ENCODE results near the gene PGA5. TPM values are rescaled to one million over a fixed set of nuclear protein-coding genes. Genes with fewer than 3 reads are reported as not detected.

Gene PGA5
- total and polyA plus RNA-seq, 2 experiments from 2014 or later, result 0.45 to 0.52 TPM

DNA sequence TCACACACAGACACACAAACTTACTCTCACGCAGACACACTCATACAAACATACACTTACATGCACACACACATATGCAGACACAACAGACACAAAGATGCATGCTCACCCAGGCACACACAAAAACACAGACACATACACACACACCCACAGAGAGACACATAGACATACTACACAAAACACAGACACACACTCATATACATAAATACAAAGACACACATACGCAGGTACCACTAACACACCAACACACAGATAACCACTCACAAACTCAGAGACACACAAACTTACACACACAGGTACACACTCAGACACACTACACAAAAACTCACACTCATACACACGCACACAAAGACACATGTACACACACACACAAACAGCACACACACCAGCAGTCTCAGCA is 31.8 kb downstream of the PGA5 start (continued):
- TF ChIP-seq ZNF114 (CRISPR knock-in tag; IDR thresholded peaks at IDR 0.05) (no peak), POLR2AphosphoS5 (IDR thresholded peaks at IDR 0.05; ENCODE audit: low read depth) (no peak), NANOG (IDR thresholded peaks at IDR 0.05; ENCODE audit: borderline replicate concordance) (no peak), EZH2 (IDR thresholded peaks at IDR 0.05; ENCODE audit: low read depth, unreplicated experiment) (no peak), ZNF331 (CRISPR knock-in tag; IDR thresholded peaks at IDR 0.05; ENCODE audit: low read depth) (no peak), JUNB (IDR thresholded peaks at IDR 0.05; ENCODE audit: unreplicated experiment) (no peak)
- TF ChIP-seq, protein P1, sequence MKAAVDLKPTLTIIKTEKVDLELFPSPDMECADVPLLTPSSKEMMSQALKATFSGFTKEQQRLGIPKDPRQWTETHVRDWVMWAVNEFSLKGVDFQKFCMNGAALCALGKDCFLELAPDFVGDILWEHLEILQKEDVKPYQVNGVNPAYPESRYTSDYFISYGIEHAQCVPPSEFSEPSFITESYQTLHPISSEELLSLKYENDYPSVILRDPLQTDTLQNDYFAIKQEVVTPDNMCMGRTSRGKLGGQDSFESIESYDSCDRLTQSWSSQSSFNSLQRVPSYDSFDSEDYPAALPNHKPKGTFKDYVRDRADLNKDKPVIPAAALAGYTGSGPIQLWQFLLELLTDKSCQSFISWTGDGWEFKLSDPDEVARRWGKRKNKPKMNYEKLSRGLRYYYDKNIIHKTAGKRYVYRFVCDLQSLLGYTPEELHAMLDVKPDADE (IDR thresholded peaks at IDR 0.05), result no peak
- TF ChIP-seq, protein P2, sequence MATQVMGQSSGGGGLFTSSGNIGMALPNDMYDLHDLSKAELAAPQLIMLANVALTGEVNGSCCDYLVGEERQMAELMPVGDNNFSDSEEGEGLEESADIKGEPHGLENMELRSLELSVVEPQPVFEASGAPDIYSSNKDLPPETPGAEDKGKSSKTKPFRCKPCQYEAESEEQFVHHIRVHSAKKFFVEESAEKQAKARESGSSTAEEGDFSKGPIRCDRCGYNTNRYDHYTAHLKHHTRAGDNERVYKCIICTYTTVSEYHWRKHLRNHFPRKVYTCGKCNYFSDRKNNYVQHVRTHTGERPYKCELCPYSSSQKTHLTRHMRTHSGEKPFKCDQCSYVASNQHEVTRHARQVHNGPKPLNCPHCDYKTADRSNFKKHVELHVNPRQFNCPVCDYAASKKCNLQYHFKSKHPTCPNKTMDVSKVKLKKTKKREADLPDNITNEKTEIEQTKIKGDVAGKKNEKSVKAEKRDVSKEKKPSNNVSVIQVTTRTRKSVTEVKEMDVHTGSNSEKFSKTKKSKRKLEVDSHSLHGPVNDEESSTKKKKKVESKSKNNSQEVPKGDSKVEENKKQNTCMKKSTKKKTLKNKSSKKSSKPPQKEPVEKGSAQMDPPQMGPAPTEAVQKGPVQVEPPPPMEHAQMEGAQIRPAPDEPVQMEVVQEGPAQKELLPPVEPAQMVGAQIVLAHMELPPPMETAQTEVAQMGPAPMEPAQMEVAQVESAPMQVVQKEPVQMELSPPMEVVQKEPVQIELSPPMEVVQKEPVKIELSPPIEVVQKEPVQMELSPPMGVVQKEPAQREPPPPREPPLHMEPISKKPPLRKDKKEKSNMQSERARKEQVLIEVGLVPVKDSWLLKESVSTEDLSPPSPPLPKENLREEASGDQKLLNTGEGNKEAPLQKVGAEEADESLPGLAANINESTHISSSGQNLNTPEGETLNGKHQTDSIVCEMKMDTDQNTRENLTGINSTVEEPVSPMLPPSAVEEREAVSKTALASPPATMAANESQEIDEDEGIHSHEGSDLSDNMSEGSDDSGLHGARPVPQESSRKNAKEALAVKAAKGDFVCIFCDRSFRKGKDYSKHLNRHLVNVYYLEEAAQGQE (IDR thresholded peaks at IDR 0.05; ENCODE audit: unreplicated experiment), result no peak
- TF ChIP-seq, protein P3, sequence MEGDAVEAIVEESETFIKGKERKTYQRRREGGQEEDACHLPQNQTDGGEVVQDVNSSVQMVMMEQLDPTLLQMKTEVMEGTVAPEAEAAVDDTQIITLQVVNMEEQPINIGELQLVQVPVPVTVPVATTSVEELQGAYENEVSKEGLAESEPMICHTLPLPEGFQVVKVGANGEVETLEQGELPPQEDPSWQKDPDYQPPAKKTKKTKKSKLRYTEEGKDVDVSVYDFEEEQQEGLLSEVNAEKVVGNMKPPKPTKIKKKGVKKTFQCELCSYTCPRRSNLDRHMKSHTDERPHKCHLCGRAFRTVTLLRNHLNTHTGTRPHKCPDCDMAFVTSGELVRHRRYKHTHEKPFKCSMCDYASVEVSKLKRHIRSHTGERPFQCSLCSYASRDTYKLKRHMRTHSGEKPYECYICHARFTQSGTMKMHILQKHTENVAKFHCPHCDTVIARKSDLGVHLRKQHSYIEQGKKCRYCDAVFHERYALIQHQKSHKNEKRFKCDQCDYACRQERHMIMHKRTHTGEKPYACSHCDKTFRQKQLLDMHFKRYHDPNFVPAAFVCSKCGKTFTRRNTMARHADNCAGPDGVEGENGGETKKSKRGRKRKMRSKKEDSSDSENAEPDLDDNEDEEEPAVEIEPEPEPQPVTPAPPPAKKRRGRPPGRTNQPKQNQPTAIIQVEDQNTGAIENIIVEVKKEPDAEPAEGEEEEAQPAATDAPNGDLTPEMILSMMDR (conservative IDR thresholded peaks at IDR 0.05; ENCODE audit: low read depth in 2 of 2), result no peak

- no peak overlapping the region for H3K4me3 ChIP-seq
- Mint-ChIP-seq H3K9me3 (no peaks in the 10 kb centered on the region), H3K27me3 (ENCODE audit: insufficient read depth, low read depth, poor library complexity) (peaks cover 3% of the 10 kb centered on the region), H3K4me1 (peaks cover 7% of the 10 kb centered on the region), H3K4me3 (no peak overlapping the region), H3K27ac (no peak overlapping the region), H3K36me3 (ENCODE audit: low read depth) (peaks cover 17% of the 10 kb centered on the region; the same call in 2 of the 3 replicates)
- H3K27ac ChIP-seq (ENCODE audit: low read depth), result no peak overlapping the region
- no peaks in the 10 kb centered on the region for H3K79me2 ChIP-seq (replicated peaks; ENCODE audit: insufficient read depth)
- H3K9me2 ChIP-seq (ENCODE audit: insufficient read depth), result no peaks in the 10 kb centered on the region
- H3K27me3 ChIP-seq (ENCODE audit: insufficient read depth), result no peaks in the 10 kb centered on the region
- H2AFZ ChIP-seq, result no peak overlapping the region
- no peak for DNase-seq (ENCODE audit: low spot score)
- H3K4me2 ChIP-seq, result no peak overlapping the region
- peaks cover 5% of the 10 kb centered on the region; the same call in 1 of the 2 replicates for H3K36me3 ChIP-seq (ENCODE audit: insufficient read depth)
- H3K4me1 ChIP-seq (ENCODE audit: insufficient read depth), result no peaks in the 10 kb centered on the region
- peak; percentile 38; the same call in 2 of the 3 replicates for ATAC-seq
- peaks cover 3% of the 10 kb centered on the region; the same call in 1 of the 2 replicates for H4K20me1 ChIP-seq (replicated peaks; ENCODE audit: insufficient read depth)
- H3F3A ChIP-seq (replicated peaks; ENCODE audit: low read depth), result no peaks in the 10 kb centered on the region
- TF ChIP-seq JUNB (IDR thresholded peaks at IDR 0.05; ENCODE audit: unreplicated experiment) (no peak), STAT1 (IDR thresholded peaks at IDR 0.05; ENCODE audit: unreplicated experiment) (no peak), ZNF462 (CRISPR knock-in tag; IDR thresholded peaks at IDR 0.05) (no peak)
Observed at GRCh38 chr11:61273178-61274078, 32.5 kb downstream of the PGA5 start.
